BJ (cell line): ENCODE data around the gene FPGS. TPM values are rescaled to one million over a fixed set of nuclear protein-coding genes. Genes with fewer than 3 reads are reported as not detected.

Source experiments
- CTCF ChIA-PET: fragments of 350-600 bp; formaldehyde crosslinking; extraction: SDS; loops from one replicate; lab custom pipeline; 2021; ENCODE audit warnings: antibody characterized with exemption, inconsistent platforms; lab: Yijun Ruan, JAX
- POLR2A ChIA-PET: fragments of 300-600 bp; sonication (Branson Sonifier 250); formaldehyde crosslinking; extraction: SDS; loops from one replicate; lab custom pipeline; 2021; ENCODE audit warnings: antibody characterized with exemption; lab: Charles Lee
- DNase-seq: peaks from one replicate; pipeline ENCODE4 v3.0.0-alpha.2; 2011; ENCODE audit warnings: low read depth
- H3K27me3 ChIP-seq: 2 replicates; pipeline ENCODE4 v1.6.0; 2011; ENCODE audit warnings: low read length; ENCODE audit not compliant: control insufficient read depth, insufficient read depth
- H3K36me3 ChIP-seq: 2 replicates; pipeline ENCODE4 v1.5.1; 2011; ENCODE audit warnings: low read length; ENCODE audit not compliant: control insufficient read depth, insufficient read depth
- H3K4me3 ChIP-seq: 2 replicates; pipeline ENCODE4 v1.5.1; 2011; ENCODE audit warnings: low read depth, mild to moderate bottlenecking, control low read depth, low read length
- CTCF ChIP-seq: IDR thresholded peaks from 2 replicates; pipeline ENCODE4 v1.5.1; 2011; ENCODE audit warnings: low read depth, mild to moderate bottlenecking, control low read depth, inconsistent platforms, low read length, moderate library complexity; ENCODE audit not compliant: insufficient read depth
- polyA minus RNA-seq: library from RNA; depleted of rRNA, polyadenylated mRNA; stranded (reverse); fragments of >200 nt; gene quantifications from 2 replicates; pipeline ENCODE4 v1.2.3, GENCODE V29; 2011; rRNA and poly(A)+ RNA removed
- polyA plus RNA-seq: library from polyadenylated mRNA; depleted of rRNA; stranded (reverse); fragments of >200 nt; gene quantifications from 2 replicates; pipeline ENCODE4 v1.2.3, GENCODE V29; 2011; rRNA removed

The FPGS gene
- polyA plus RNA-seq, result 27.9 and 61.9 TPM in 2 replicates
- polyA minus RNA-seq, result 31.2 and 39.6 TPM in 2 replicates

- ChIA-PET POLR2A (interaction anchor here (0.5 kb wide), 1 partner anchor 64 kb away, joined by 3 read pairs; no protein-coding TSS in a partner anchor), CTCF (interaction anchor here (0.6 to 1.4 kb wide), 4 partner anchors 16 to 67 kb away, joined by 3 read pairs; partner anchors contain the start of gene ENG)
- no peak for TF ChIP-seq CTCF
These were observed at the start of gene FPGS for GRCh38 chr9:127802576-127803443. TSS of gene FPGS (plus strand) at chr9:127802882. CDS start at chr9:127802925, 43 bp downstream.

GRCh38 chr9:127753148-127753547 lies 49.5 kb upstream of the FPGS start:
- TF ChIP-seq CTCF, result no peak
- no peak for DNase-seq
- CTCF ChIA-PET, result interaction anchor here (0.7 kb wide), 1 partner anchor 9 kb away, joined by 3 read pairs; no protein-coding TSS in a partner anchor

More at GRCh38 chr9:127802576-127803443, at the start of gene FPGS:
- peaks cover 12% of the 10 kb centered on the region for H3K36me3 ChIP-seq
- H3K4me3 ChIP-seq, result peak within 1 kb of the TSS; percentile 44
- DNase-seq, result peak; percentile 33
- H3K27me3 ChIP-seq, result no peaks in the 10 kb centered on the region

GRCh38 chr9:127753622-127754021 lies 49.1 kb upstream of the FPGS start:
- H3K27me3 ChIP-seq, result peaks cover 26% of the 10 kb centered on the region
- no peak for TF ChIP-seq CTCF
- POLR2A ChIA-PET, result no interaction called here
- no peaks in the 10 kb centered on the region for H3K36me3 ChIP-seq
- CTCF ChIA-PET, result no interaction called here
- DNase-seq, result no peak
- no peak overlapping the region for H3K4me3 ChIP-seq

More at GRCh38 chr9:127753148-127753547, 49.5 kb upstream of the FPGS start:
- no peak overlapping the region for H3K4me3 ChIP-seq
- no peaks in the 10 kb centered on the region for H3K36me3 ChIP-seq
- POLR2A ChIA-PET, result no interaction called here
- H3K27me3 ChIP-seq, result peaks cover 26% of the 10 kb centered on the region

- CTCF ChIA-PET, result no interaction called here
- Histone ChIP-seq H3K4me3 (no peak overlapping the region), H3K36me3 (no peaks in the 10 kb centered on the region)
These were observed 48.3 kb upstream of the FPGS start for GRCh38 chr9:127754099-127755060.

More at GRCh38 chr9:127754099-127755060, 48.3 kb upstream of the FPGS start:
- H3K27me3 ChIP-seq, result peaks cover 24% of the 10 kb centered on the region
- POLR2A ChIA-PET, result no interaction called here
- DNase-seq, result no peak
- TF ChIP-seq CTCF, result no peak
